NB4 (cell line): ENCODE results near the gene C6orf132.

Source experiments
- DNase-seq: peaks from one replicate; pipeline ENCODE4 v3.0.0; 2010; ENCODE audit warnings: low read depth
- H3K4me3 ChIP-seq: one replicate; pipeline ENCODE4 v1.5.1; 2011; ENCODE audit warnings: mild to moderate bottlenecking, low read depth, low read length, moderate library complexity
- MYC ChIP-seq: IDR thresholded peaks from 2 replicates; pipeline ENCODE4 v1.6.1; 2011; ENCODE audit warnings: low read depth, low read length
- POLR2A ChIP-seq: IDR thresholded peaks from 2 replicates; pipeline ENCODE4 v1.6.1; 2011; ENCODE audit warnings: mild to moderate bottlenecking; ENCODE audit not compliant: insufficient read length; ENCODE audit errors: extremely low read depth
- TF ChIP-seq, protein P1 (sequence below): IDR thresholded peaks from one replicate; pipeline ENCODE4 v1.5.1; 2012; ENCODE audit warnings: low read depth, low read length
- TF ChIP-seq, protein P2 (sequence below): IDR thresholded peaks from 2 replicates; pipeline ENCODE4 v1.6.1; 2011; ENCODE audit warnings: low read depth, low read length

C6orf132 gene

GRCh38 chr6:42071881-42072583 lies 70.4 kb downstream of the C6orf132 start:
- H3K4me3 ChIP-seq: no peak overlapping the region
- TF ChIP-seq POLR2A (no peak), MYC (no peak)
- TF ChIP-seq, protein P1, sequence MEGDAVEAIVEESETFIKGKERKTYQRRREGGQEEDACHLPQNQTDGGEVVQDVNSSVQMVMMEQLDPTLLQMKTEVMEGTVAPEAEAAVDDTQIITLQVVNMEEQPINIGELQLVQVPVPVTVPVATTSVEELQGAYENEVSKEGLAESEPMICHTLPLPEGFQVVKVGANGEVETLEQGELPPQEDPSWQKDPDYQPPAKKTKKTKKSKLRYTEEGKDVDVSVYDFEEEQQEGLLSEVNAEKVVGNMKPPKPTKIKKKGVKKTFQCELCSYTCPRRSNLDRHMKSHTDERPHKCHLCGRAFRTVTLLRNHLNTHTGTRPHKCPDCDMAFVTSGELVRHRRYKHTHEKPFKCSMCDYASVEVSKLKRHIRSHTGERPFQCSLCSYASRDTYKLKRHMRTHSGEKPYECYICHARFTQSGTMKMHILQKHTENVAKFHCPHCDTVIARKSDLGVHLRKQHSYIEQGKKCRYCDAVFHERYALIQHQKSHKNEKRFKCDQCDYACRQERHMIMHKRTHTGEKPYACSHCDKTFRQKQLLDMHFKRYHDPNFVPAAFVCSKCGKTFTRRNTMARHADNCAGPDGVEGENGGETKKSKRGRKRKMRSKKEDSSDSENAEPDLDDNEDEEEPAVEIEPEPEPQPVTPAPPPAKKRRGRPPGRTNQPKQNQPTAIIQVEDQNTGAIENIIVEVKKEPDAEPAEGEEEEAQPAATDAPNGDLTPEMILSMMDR: no peak
- TF ChIP-seq, protein P2, sequence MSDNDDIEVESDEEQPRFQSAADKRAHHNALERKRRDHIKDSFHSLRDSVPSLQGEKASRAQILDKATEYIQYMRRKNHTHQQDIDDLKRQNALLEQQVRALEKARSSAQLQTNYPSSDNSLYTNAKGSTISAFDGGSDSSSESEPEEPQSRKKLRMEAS: no peak
- no peak for DNase-seq

- TF ChIP-seq MYC: no peak
- no peak for TF ChIP-seq POLR2A
- TF ChIP-seq, protein P2: no peak
- TF ChIP-seq, protein P1: no peak
- DNase-seq: no peak
- H3K4me3 ChIP-seq: no peak overlapping the region
Measured at GRCh38 chr6:42068872-42069522, 73.4 kb downstream of the C6orf132 start.

DNA sequence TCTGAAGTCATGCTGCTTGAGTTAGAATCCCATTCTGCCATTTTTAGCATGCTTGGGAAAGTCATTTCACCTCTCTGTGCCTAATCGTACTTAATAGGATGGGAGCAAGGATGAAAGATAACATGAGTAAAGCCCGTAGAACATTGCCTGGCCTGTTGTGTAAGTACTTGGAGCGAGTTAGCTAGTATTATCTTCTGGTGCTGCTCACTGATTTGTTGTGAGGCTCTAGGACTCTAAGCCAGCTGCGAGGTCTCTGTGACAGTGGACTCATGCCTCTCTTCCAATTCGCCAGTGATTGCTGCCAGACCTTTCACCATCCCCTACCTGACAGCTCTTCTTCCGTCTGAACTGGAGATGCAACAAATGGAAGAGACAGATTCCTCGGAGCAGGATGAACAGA lies 74.2 kb downstream of the C6orf132 start:
- H3K4me3 ChIP-seq: no peak overlapping the region
- TF ChIP-seq, protein P2: no peak
- DNase-seq: no peak

- TF ChIP-seq, protein P2: no peak
- TF ChIP-seq, protein P1: no peak
- TF ChIP-seq POLR2A (no peak), MYC (no peak)
- no peak overlapping the region for H3K4me3 ChIP-seq
- DNase-seq: no peak
Measured at GRCh38 chr6:42066156-42066675, 76.2 kb downstream of the C6orf132 start.

DNA sequence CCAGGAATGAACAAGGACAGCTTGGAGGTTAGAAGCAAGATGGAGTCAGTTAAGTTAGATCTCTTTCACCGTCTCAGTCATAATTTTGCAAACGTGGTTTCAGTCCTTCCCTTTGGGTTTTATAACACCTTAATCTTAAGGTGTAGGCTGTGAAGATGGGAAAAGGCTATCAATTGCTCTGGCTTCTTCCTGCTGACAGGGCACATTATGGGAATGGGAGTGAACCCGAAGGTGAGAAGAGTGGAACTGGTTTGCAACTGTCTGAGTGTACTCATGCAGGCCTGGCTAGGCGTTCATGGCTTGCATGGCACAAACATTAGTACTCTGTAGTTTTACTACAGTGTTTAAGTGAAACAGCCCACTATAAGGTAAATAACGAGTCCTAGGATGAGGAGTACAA lies 82.7 kb downstream of the C6orf132 start:
- H3K4me3 ChIP-seq: no peak overlapping the region
- TF ChIP-seq, protein P1: no peak
- TF ChIP-seq POLR2A: no peak
- no peak for TF ChIP-seq MYC
- TF ChIP-seq, protein P2: no peak
- DNase-seq: no peak

GRCh38 chr6:42053601-42054000 lies 88.8 kb downstream of the C6orf132 start:
- DNase-seq: no peak
- TF ChIP-seq MYC: no peak
- TF ChIP-seq, protein P1: no peak
- TF ChIP-seq POLR2A: no peak
- TF ChIP-seq, protein P2: no peak
- H3K4me3 ChIP-seq: no peak overlapping the region
